ENCODE measurements around the gene NDRG2.

NDRG2 gene

GRCh38 chr14:21037156-21037555 is 12.3 kb upstream of the NDRG2 start:
- no peak for DNase-seq (ENCODE audit: low read depth in 2 of 2, low spot score in 1 of 2)

GRCh38 chr14:21036751-21037150 is 11.9 kb upstream of the NDRG2 start:
- DNase-seq (ENCODE audit: low read depth in 2 of 2, low spot score in 1 of 2) = no peak

- no peak for DNase-seq (ENCODE audit: low read depth in 2 of 2, low spot score in 1 of 2)
These were observed 9.8 kb upstream of the NDRG2 start, which contains the start of gene RNASE13 for GRCh38 chr14:21034707-21035106. Gene RNASE13 (minus strand): TSS chr14:21034807. CDS start chr14:21034288, 519 bp downstream.

- DNase-seq (ENCODE audit: low read depth in 2 of 2, low spot score in 1 of 2) = no peak
These were observed 8.4 kb upstream of the NDRG2 start for GRCh38 chr14:21033133-21033698.

- DNase-seq (ENCODE audit: low read depth in 2 of 2, low spot score in 1 of 2) = no peak
These were observed 7.7 kb upstream of the NDRG2 start for GRCh38 chr14:21032326-21033132.

- DNase-seq (ENCODE audit: low read depth in 2 of 2, low spot score in 1 of 2) = no peak
These were observed 5.7 kb upstream of the NDRG2 start for GRCh38 chr14:21030531-21030930.

- DNase-seq (ENCODE audit: low read depth in 2 of 2, low spot score in 1 of 2) = no peak
These were observed 5.1 kb upstream of the NDRG2 start, which contains the start of gene TPPP2 for GRCh38 chr14:21029917-21030316. Gene TPPP2 (plus strand): TSS chr14:21030217. CDS start chr14:21030582, 365 bp downstream.

GRCh38 chr14:21026988-21027315 is 2.1 kb upstream of the NDRG2 start:
- no peak for DNase-seq (ENCODE audit: low read depth in 2 of 2, low spot score in 1 of 2)

- DNase-seq (ENCODE audit: low read depth in 2 of 2, low spot score in 1 of 2) = no peak
These were observed 1.6 kb upstream of the NDRG2 start for GRCh38 chr14:21026274-21026987.

- no peak for DNase-seq (ENCODE audit: low read depth in 2 of 2, low spot score in 1 of 2)
These were observed 761 bp upstream of the NDRG2 start for GRCh38 chr14:21025371-21026273.

- no peak for DNase-seq (ENCODE audit: low read depth in 2 of 2, low spot score in 1 of 2)
These were observed 860 bp downstream of the NDRG2 start for GRCh38 chr14:21023817-21024584.

GRCh38 chr14:21023174-21023573 is 1.7 kb downstream of the NDRG2 start:
- DNase-seq (ENCODE audit: low read depth in 2 of 2, low spot score in 1 of 2) = no peak

GRCh38 chr14:21022686-21023085 is 2.2 kb downstream of the NDRG2 start:
- DNase-seq (ENCODE audit: low read depth in 2 of 2, low spot score in 1 of 2) = no peak

- no peak for DNase-seq (ENCODE audit: low read depth in 2 of 2, low spot score in 1 of 2)
These were observed 3.8 kb downstream of the NDRG2 start for GRCh38 chr14:21020977-21021545.

GRCh38 chr14:21019366-21019765 is 5.5 kb downstream of the NDRG2 start:
- no peak for DNase-seq (ENCODE audit: low read depth in 2 of 2, low spot score in 1 of 2)

- no peak for DNase-seq (ENCODE audit: low read depth in 2 of 2, low spot score in 1 of 2)
These were observed 6.1 kb downstream of the NDRG2 start for GRCh38 chr14:21018781-21019180.

- no peak for DNase-seq (ENCODE audit: low read depth in 2 of 2, low spot score in 1 of 2)
These were observed 6.6 kb downstream of the NDRG2 start for GRCh38 chr14:21018286-21018685.

GRCh38 chr14:21017528-21018245 is 7.2 kb downstream of the NDRG2 start:
- DNase-seq (ENCODE audit: low read depth in 2 of 2, low spot score in 1 of 2) = no peak

GRCh38 chr14:21016413-21017190 is 8.3 kb downstream of the NDRG2 start:
- DNase-seq (ENCODE audit: low read depth in 2 of 2, low spot score in 1 of 2) = no peak

Measured in stimulated activated CD8-positive, alpha-beta memory T cell treated with anti-CD3 and anti-CD28 coated beads, Interleukin-4, amount 100 ng/mL, for 4 hours (primary cell).